Suppressor macrophage treated with lipopolysaccharide for 4 hours (primary cell): ENCODE data around the gene ERC2.

Experiments used
- DNase-seq: peaks from one replicate; pipeline ENCODE4 v3.0.0-alpha.2; 2020

The ERC2 gene

GRCh38 chr3:55500555-55501330, 967.5 kb downstream of the ERC2 start:
- DNase-seq = peak; percentile 48

GRCh38 chr3:55498520-55498919, 969.7 kb downstream of the ERC2 start:
- DNase-seq = no peak

DNA sequence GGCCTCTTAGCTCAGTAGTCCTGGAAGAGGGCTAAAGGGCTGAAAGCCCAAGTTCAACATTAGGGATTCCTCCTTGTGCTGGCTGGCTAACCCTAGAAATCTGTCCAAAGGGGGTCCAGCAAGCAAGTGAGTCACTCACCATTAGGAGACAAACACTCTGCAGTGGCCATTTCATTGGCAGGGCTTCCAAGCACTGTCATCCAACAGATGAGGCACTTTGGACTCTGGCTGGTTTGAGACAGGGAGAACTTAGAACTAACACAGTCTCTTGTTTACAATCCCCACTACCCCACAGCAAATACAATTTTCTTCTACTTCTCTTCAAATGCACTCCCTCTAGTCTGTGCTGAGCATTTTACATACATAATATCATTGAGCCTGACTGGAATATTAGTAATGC, 971.0 kb downstream of the ERC2 start:
- no peak for DNase-seq

- no peak for DNase-seq
These were observed 973.3 kb downstream of the ERC2 start for GRCh38 chr3:55494976-55495375.

DNA sequence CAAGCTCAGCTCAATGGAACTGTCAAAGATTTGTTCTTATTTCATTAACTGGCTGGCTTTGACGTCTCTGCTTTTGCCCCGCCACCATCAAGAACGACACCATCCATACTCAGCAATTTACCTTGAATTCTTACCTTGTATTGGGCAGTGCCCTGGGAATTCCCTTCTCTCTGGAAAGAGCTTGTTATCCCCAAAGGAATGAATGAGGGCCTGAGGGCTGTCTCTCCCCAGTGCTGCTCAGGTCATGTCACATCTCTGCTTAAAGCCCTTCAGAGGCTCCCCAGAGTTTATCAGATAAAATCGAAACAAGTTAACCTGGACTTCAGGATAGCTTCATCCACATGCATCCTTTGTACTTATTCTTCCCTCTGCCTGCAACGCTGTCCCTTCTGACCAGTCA, 975.3 kb downstream of the ERC2 start:
- no peak for DNase-seq

DNA sequence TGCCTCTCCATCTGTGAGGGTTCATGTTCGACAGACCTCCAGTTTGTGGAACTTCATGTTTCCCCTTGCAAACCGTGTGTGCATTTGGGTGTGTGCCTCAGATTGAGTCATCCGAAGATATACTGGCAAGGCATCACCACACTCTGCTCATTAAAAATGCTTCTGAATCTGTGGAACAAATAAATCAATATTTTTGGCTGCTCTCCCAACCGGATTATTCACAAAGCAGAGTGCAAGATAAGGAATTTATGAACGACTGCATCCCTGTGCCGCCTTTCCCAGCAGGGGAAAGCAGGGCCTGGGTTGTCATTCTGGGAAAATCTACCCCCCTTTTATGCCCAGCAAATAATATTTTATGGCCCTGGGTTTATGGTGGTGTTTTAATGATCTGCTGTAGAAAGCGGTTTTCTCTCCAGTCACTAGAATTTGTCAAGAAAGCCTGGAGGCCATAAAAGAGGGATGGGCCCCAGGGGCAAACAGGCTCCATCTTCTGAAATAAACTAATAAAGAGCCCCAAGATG, 976.9 kb downstream of the ERC2 start:
- no peak for DNase-seq

- DNase-seq = no peak
These were observed 977.9 kb downstream of the ERC2 start for GRCh38 chr3:55490276-55490913.

DNA sequence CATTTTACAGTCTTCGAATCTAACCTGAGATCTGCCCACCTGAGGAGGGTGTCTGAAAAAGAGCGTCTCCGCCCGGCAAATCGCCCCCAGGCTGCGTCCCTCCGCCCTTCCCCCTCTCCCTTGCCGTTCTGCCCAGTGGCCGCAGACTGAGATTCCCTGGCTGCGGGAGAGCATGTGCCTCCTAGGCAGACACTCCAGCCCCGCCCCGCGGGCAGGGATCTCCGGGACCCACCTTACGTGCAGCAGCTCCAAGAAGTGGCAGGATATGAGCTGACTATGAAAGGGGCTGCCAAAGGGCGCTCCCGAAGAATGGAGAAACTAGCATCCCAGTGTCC, 978.5 kb downstream of the ERC2 start:
- DNase-seq = no peak

DNA sequence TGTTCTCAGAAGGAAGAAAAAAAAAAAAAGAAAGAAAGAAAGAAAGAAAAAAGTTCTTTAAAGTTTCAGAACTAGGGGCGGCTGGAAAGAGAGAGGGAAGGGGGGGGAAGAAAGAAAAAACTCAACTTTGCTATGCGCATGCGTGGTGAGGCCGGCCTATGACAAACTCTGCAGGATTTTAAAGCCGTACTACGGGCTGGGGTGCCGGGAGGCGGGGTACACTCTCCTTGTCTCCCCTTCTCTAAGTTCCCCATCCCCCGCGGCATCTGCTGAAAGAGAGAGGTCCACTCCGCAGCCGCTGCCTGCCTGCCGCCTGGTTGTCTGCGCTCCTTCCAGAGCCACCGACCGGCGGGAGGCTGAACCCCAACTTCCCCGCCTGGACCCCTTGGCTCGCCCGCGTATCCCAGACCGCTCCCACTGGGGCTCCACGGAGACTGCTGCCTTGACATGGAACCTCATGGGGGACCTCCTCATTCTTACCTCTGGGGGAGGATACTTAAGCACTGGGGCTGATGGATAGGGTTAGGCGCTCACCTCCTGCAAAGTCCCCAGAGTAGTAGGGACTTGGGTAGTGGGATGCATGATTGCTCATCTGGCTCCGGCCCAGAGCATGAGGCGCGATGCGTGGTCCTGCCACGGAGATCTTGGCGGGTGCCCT, 979.7 kb downstream of the ERC2 start:
- peak; percentile 67 for DNase-seq

- peak; percentile 28 for DNase-seq
These were observed 980.7 kb downstream of the ERC2 start for GRCh38 chr3:55487381-55488241.

GRCh38 chr3:55486857-55487380, 981.3 kb downstream of the ERC2 start, which contains the start of gene WNT5A:
Gene WNT5A, minus strand, starts transcription at chr3:55487306. Its CDS starts 321 bp downstream, at chr3:55486985.
- peak; percentile 31 for DNase-seq

DNA sequence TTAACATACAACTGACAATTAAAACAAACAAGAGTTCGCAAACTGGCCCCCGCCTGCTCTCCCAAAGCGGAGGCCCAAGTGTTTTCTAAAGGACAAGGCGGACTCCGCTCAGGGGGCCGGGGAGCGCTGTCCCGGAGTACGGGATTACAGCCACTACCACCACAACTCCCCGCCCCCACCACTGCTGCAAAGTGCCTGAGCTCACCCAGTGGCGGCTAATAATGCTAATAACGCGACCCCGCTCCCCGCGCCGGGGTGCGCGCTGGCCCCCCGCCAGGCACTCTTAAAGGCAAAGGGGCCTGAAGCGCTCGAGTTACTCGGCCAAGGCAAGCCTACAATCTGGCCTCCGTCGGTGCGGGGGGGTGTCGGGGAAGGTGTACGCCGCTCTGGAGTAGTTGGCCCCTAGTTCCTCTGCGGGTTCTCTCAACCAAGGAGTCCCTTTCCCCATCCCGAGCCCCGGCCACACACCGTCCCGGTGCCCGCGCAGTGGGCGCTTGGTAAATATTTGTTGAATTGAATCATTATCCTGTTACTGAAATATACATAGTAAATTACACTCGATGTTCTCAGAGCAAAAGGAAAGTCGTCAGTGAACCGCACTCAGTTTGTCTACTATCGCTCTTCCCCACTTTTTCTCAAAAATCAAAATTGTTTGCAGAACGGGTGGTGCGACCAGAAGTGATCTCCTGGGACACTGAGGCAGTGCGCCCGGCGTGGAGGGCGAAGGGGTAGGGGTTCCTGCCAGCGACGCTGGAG, 982.0 kb downstream of the ERC2 start:
- DNase-seq = no peak

- DNase-seq = peak; percentile 86
These were observed 983.2 kb downstream of the ERC2 start for GRCh38 chr3:55484801-55485791.

GRCh38 chr3:55484191-55484689, 984.0 kb downstream of the ERC2 start:
- DNase-seq = no peak

DNA sequence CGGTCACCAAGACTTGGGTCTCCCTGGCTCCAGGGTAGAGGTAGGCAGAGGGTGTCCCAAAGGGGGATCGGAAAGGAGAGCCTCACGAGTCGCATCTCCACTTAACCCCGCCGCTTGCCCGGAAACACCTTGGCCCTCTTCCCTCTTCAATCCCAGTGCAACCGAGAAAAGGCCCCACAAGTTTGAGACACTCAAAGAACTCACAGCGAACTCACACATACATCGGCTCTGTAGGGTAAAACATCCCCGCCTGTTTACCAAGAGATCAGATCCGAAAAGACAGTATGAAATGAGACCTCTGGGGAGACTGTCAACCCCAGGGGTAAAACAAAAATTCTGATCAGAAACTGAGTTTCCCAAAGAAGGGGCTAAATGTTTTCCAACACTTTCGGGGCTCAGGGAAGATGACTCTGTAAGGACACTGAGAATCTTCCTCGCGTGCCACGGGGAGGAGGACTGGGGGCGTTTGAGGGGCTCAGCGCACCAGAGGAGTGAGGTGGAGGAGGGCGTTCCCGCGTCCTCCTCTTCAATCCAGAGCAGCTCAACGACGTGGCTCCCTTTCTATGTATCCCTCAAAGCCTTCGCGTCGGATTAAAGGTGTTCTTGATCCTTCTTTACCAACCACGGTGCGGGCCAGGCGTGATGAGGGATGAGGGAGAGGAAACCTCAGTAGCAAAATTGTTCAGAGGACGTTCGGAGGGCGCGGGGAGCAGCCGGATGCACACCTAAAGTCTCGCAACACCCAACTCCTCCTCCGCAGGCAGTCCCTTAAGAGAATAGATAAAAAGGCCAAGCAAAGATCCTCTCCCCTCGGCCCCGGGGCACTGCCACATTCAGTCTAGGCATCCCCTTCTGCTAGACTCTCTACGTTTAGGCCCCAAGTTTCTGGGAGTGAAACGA, 984.8 kb downstream of the ERC2 start:
- no peak for DNase-seq

DNA sequence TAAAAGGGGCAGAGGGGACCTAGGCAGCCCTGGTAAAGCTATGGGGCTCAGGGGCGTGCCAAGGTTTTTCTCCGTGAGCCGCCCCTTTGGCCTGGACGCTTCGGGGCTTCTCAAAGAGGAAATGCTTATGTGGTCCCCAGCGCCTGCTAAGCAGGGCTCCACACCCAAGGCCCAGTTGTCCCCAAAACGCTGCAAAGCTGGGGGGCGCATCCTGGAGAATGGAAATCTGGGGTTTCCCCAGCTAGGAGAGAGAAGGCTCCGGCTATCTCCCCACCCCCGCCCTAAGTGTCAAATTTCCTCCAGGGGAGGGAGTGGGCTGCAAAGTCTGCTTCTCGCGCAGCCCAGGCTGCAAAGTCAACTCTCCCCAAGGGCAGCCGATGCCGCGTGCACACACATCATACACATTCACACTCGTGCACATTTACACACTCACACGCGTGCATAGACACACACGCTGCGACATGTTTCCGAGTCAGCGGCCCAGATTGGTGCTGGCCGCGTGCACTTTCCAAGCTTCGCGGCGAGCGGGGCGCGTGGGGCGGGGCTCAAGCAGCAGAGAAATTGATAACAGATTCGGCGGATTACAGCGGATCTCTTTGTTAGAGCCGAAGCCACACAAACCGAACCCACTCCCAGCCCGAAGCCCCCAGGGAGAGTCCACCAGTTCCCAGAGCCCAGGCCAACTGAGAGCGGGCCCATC, 985.6 kb downstream of the ERC2 start:
- DNase-seq = no peak

GRCh38 chr3:55481744-55482495, 986.3 kb downstream of the ERC2 start:
- DNase-seq = no peak
